Measurements from ENCODE around the gene BMPR1A. TPM values are rescaled to one million over a fixed set of nuclear protein-coding genes. Genes with fewer than 3 reads are reported as not detected.
"Not testable (repeated sequence)": the region's sequence is repeated elsewhere in the genome, so short reads cannot be mapped to it uniquely, and the experiment has no call there.

BMPR1A gene
- total RNA-seq, 2 experiments from 2014 or later, result 7.5 to 8.4 TPM

DNA sequence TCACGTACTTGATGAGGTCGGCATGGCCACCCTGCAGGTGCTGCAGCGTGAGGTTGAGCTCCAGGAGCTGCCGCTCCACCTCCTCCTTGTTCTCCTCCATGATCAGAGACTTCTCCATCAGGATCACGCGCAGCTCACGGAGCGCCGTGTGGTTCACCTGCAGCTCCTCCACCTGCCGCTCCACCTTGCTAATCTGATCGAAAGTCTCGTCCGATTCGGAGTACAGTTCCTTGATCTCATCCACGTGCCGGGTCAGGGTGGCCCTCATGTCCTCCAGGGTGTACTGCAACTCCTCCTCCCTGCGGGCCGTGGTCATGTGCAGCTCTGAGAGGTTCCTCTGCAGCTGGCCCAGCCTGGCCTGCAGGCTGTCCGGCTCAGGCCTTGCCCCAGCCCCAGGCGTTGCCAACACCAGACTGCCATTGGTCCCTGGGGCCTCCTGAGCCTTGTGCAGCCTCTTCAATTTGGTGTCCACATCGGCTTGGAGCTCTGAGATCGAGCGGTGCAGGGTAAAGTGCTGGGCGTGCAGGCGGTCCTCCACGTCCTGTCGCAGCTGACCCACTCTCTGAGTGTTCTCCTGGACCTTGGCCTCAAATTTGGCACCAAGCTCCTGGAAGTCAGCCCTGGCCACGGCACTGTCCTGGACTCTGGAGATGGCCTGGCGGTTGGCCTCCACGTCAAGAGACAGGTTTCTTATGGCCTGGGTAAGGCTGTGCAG is 187.1 kb downstream of the BMPR1A start:
- H3K27me3 Mint-ChIP-seq, result no peaks in the 10 kb centered on the region
- H3K27ac Mint-ChIP-seq, result no peak overlapping the region
- DNase-seq, result no peak
- H3K4me1 Mint-ChIP-seq, result peaks cover 8% of the 10 kb centered on the region
- no peaks in the 10 kb centered on the region for H3K36me3 Mint-ChIP-seq
- no peak overlapping the region for H3K4me3 Mint-ChIP-seq
- no peaks in the 10 kb centered on the region for H3K9me3 Mint-ChIP-seq

- peaks cover 8% of the 10 kb centered on the region for H3K4me1 Mint-ChIP-seq
- no peaks in the 10 kb centered on the region for H3K27me3 Mint-ChIP-seq
- no peak overlapping the region for H3K4me3 Mint-ChIP-seq
- no peak for DNase-seq
- H3K9me3 Mint-ChIP-seq, result no peaks in the 10 kb centered on the region
- no peaks in the 10 kb centered on the region for H3K36me3 Mint-ChIP-seq
- H3K27ac Mint-ChIP-seq, result no peak overlapping the region
These were observed 187.6 kb downstream of the BMPR1A start for GRCh38 chr10:86944031-86944419.

GRCh38 chr10:86944471-86944870 is 188.1 kb downstream of the BMPR1A start:
- H3K4me1 Mint-ChIP-seq, result peaks cover 8% of the 10 kb centered on the region
- H3K9me3 Mint-ChIP-seq, result no peaks in the 10 kb centered on the region
- H3K27me3 Mint-ChIP-seq, result no peaks in the 10 kb centered on the region
- no peak overlapping the region for H3K27ac Mint-ChIP-seq
- no peak for DNase-seq
- H3K36me3 Mint-ChIP-seq, result no peaks in the 10 kb centered on the region
- H3K4me3 Mint-ChIP-seq, result no peak overlapping the region

DNA sequence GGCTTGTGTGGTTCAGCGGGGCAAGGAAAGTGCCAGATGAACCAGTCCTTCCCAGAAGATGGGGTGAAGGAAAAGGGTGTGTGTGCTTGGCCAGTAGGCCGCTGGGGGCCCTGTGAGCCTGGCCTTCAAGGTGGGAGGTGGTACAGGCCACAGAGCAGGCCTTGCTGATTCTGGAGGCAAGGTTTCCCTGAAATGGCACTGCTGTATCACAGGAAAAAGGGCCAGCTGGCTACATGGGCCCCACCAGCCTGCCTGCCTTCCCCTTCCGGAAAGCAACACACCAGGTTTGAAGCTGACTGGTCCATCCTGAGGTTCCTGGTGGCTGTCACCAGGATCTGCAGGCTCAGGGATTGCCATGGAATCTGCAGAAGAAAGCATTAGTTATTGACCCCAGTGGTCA is 188.5 kb downstream of the BMPR1A start:
- H3K4me3 Mint-ChIP-seq, result no peak overlapping the region
- no peaks in the 10 kb centered on the region for H3K9me3 Mint-ChIP-seq
- H3K27me3 Mint-ChIP-seq, result no peaks in the 10 kb centered on the region
- H3K36me3 Mint-ChIP-seq, result no peaks in the 10 kb centered on the region
- no peak overlapping the region for H3K27ac Mint-ChIP-seq
- DNase-seq, result no peak
- peaks cover 8% of the 10 kb centered on the region for H3K4me1 Mint-ChIP-seq

- H3K27me3 Mint-ChIP-seq, result no peaks in the 10 kb centered on the region
- no peak overlapping the region for H3K27ac Mint-ChIP-seq
- H3K9me3 Mint-ChIP-seq, result no peaks in the 10 kb centered on the region
- H3K4me3 Mint-ChIP-seq, result no peak overlapping the region
- H3K36me3 Mint-ChIP-seq, result no peaks in the 10 kb centered on the region
- DNase-seq, result no peak
- H3K4me1 Mint-ChIP-seq, result peaks cover 12% of the 10 kb centered on the region
These were observed 189.2 kb downstream of the BMPR1A start for GRCh38 chr10:86945361-86946212.

DNA sequence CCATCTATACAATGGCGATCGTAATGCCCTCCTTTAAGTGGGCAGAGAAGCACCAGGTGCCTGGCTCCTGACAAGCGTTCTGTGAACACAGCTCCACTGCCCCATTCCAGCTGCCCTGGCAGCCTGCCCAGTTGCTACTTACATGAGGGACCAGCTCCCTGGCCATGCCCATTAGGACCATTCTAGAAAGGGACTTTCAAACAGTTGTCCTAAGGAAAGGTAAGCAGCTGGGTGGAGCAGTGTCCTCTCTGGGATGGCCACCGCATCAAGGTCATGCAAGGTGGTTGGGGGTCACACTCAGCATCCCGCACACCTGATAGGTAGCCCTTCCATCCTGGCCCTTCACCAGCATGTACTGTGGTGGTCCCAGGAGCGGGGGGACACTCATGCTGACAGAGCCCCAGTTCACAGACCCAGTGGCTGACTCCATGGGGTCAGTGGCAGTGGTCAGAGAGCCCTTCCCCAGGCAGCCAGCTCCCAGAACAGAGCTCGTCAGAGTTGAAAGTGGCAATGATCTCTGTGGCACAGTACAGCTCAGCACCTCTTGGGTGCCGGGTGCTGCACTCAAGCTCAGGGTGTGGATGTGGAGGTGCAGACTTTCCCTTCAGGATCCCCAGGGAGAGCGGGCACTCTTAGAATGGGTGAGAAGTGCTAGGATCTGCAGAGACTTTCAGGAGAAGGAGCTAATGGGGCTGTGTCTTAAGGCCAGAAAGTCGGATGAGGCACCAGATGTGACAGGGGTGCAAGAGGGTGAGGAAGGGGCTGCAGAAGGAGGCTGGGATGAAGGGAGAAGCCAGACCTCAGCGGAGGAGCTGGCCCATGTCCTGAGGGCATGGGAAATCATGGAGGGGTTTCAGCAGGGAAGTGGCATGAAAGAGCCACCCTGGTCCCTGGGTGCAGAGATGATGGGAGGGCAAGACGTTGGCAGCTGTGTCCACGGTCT is 190.1 kb downstream of the BMPR1A start:
- no peaks in the 10 kb centered on the region for H3K36me3 Mint-ChIP-seq
- DNase-seq, result no peak
- H3K9me3 Mint-ChIP-seq, result no peaks in the 10 kb centered on the region
- H3K4me3 Mint-ChIP-seq, result no peak overlapping the region
- peaks cover 17% of the 10 kb centered on the region for H3K4me1 Mint-ChIP-seq
- H3K27ac Mint-ChIP-seq, result no peak overlapping the region
- H3K27me3 Mint-ChIP-seq, result no peaks in the 10 kb centered on the region

GRCh38 chr10:86947806-86948205 is 191.4 kb downstream of the BMPR1A start:
- not testable (repeated sequence) for H3K27ac Mint-ChIP-seq, H3K27me3 Mint-ChIP-seq, H3K9me3 Mint-ChIP-seq, DNase-seq, H3K4me3 Mint-ChIP-seq, H3K36me3 Mint-ChIP-seq
- H3K4me1 Mint-ChIP-seq, result peaks cover 17% of the 10 kb centered on the region

DNA sequence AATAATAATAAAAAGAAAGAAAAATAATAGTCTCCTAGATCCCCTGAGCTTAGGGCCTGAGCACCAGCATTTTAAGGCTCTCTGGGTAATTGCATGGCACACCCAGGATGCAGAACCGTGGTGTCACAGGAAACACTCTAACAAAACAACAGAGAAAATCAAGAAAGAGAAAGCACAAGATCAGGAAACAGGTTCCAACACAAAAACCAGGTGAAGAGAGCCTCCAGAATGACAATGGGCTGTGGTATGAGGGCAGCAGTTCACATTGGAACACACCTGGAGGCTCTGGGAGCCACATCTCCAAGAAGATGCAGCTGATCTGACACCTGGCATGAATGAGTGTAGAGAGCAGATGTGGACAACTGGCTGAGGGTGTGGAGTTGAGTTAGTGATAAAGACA is 193.9 kb downstream of the BMPR1A start:
- Mint-ChIP-seq H3K9me3 (peaks cover 12% of the 10 kb centered on the region), H3K27ac (peak overlapping the region; percentile 51), H3K27me3 (no peaks in the 10 kb centered on the region), H3K36me3 (no peaks in the 10 kb centered on the region), H3K4me1 (peaks cover 12% of the 10 kb centered on the region), H3K4me3 (no peak overlapping the region)
- no peak for DNase-seq

GRCh38 chr10:86951184-86951761 is 194.9 kb downstream of the BMPR1A start:
- Mint-ChIP-seq H3K4me3 (no peak overlapping the region), H3K36me3 (no peaks in the 10 kb centered on the region), H3K4me1 (peaks cover 9% of the 10 kb centered on the region), H3K9me3 (peaks cover 12% of the 10 kb centered on the region), H3K27me3 (no peaks in the 10 kb centered on the region), H3K27ac (no peak overlapping the region)
- no peak for DNase-seq

DNA sequence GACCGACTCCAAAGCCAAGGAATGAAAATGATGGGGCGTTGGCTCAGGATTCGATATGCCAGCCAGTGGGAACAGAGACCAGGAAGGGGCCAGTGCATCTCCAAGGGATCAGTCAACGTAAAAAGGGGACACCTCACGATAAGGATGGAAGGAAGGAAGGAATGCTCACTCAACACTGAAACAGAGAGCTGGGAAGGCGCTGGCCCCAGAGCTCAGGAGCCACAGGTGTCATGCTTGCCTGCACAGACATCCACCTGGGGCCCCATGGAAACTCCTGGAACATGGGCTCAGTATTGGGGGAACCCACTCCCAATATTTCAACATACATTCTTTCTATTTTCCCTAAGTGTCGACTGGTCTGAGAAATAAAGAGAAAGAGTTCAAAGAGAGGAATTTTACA is 195.7 kb downstream of the BMPR1A start:
- no peaks in the 10 kb centered on the region for H3K27me3 Mint-ChIP-seq
- H3K27ac Mint-ChIP-seq, result no peak overlapping the region
- peaks cover 9% of the 10 kb centered on the region for H3K4me1 Mint-ChIP-seq
- DNase-seq, result no peak
- H3K9me3 Mint-ChIP-seq, result peaks cover 12% of the 10 kb centered on the region
- H3K36me3 Mint-ChIP-seq, result no peaks in the 10 kb centered on the region
- H3K4me3 Mint-ChIP-seq, result no peak overlapping the region

DNA sequence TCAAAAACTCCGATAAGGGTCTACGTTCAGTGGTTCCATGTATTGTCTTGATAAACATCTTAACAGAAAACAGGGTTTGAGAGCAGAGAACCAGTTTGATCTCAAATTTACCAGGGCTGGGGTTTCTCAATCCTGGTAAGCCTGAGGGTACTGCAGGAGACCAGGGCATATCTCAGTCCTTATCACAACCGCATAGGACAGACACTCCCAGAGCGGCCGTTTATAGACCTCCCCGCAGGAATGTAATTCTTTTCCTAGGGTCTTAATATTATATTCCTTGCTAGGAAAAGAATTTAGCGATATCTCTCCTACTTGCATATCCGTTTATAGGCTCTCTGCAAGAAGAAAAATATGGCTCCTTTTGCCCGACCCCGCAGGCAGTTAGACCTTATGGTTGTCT is 196.3 kb downstream of the BMPR1A start:
- H3K4me1 Mint-ChIP-seq, H3K27ac Mint-ChIP-seq, H3K36me3 Mint-ChIP-seq, DNase-seq, H3K27me3 Mint-ChIP-seq, H3K4me3 Mint-ChIP-seq: not testable (repeated sequence)
- H3K9me3 Mint-ChIP-seq, result peaks cover 12% of the 10 kb centered on the region

GRCh38 chr10:86953747-86954680 is 197.6 kb downstream of the BMPR1A start:
- no peaks in the 10 kb centered on the region for H3K36me3 Mint-ChIP-seq
- H3K4me3 Mint-ChIP-seq, result no peak overlapping the region
- no peak overlapping the region for H3K27ac Mint-ChIP-seq
- H3K4me1 Mint-ChIP-seq, result peaks cover 9% of the 10 kb centered on the region
- no peaks in the 10 kb centered on the region for H3K27me3 Mint-ChIP-seq
- peaks cover 12% of the 10 kb centered on the region for H3K9me3 Mint-ChIP-seq
- no peak for DNase-seq

DNA sequence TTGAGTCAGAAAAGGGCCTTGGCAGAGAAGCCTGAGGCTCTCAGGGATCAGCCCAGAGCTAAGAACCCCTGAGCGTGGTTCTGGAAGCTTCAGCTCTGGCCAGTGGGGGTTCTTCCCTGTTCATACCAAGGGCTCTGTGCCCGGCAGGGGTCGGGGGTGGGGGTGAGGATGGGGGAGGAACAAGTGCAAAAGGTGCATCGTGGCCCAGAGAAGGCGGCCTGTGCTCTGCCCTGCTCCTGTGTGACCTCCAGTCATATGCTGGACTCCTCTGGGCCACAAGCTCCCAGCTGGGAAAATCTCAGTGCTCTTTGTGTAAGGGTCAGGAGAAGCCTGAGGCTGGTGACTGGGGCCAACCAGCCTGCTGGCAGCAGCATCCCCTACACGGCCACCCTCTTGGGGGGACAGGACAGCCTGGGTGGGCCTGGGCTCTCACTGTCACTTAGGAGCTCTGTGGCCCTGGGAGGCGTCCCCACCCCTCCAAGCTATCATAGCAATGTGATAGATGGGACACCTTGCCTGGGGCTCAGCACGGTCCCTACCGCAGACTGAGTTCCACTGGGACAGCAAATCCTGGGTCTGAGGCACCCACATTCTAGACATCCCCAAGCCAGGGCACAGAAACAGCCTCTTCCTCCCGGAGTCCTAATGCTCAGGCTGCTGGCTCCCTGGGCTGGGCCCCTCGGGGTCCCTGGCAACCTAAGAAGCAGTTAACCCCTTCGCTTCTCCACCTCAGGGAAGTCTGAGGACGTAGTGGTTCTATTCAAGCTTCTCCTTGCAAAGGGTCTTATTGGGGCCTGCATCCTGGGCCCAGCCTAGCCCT is 198.5 kb downstream of the BMPR1A start:
- DNase-seq, result no peak
- Mint-ChIP-seq H3K36me3 (no peaks in the 10 kb centered on the region), H3K27ac (no peak overlapping the region)

More for the DNA sequence above, 198.5 kb downstream of the BMPR1A start:
- H3K27me3 Mint-ChIP-seq, result no peaks in the 10 kb centered on the region
- no peak overlapping the region for H3K4me3 Mint-ChIP-seq
- peaks cover 12% of the 10 kb centered on the region for H3K9me3 Mint-ChIP-seq
- H3K4me1 Mint-ChIP-seq, result peaks cover 9% of the 10 kb centered on the region

Data from activated naive CD8-positive, alpha-beta T cell treated with anti-CD3 and anti-CD28 coated beads for 36 hours (primary cell).